Measurements from ENCODE around the gene RAB12.
"Not testable (repeated sequence)": the region's sequence is repeated elsewhere in the genome, so short reads cannot be mapped to it uniquely, and the experiment has no call there.

The RAB12 gene

DNA sequence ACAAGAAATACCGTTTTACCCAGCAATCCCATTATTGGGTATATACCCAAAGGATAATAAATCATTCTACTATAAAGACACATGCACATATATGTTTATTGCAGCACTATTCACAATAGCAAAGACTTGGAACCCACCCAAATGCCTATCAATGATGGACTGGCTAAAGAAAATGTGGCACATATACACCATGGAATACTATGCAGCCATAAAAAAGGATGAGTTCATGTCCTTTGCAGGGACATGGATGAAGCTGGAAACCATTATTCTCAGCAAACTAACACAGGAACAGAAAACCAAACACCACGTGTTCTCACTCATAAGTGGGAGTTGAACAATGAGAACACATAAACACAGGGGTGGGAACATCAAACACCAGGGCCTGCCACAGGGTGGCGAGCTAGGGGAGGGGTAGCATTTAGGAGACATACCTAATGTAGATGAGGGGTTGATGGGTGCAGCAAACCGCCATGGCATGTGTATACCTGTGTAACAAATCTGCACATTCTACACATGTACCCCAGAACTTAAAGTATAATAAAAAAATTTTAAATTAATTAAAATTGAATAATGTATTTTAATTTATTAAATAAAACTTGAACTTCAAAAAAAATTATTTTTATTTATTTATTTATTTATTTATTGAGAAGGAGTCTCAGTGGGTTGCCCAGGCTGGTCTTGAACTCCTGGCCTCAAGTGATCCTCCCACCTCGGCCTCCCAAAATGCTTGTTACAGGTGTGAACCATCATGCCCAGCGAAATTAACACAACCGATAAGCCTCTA, 42.4 kb downstream of the RAB12 start:
- not testable (repeated sequence) for DNase-seq

DNA sequence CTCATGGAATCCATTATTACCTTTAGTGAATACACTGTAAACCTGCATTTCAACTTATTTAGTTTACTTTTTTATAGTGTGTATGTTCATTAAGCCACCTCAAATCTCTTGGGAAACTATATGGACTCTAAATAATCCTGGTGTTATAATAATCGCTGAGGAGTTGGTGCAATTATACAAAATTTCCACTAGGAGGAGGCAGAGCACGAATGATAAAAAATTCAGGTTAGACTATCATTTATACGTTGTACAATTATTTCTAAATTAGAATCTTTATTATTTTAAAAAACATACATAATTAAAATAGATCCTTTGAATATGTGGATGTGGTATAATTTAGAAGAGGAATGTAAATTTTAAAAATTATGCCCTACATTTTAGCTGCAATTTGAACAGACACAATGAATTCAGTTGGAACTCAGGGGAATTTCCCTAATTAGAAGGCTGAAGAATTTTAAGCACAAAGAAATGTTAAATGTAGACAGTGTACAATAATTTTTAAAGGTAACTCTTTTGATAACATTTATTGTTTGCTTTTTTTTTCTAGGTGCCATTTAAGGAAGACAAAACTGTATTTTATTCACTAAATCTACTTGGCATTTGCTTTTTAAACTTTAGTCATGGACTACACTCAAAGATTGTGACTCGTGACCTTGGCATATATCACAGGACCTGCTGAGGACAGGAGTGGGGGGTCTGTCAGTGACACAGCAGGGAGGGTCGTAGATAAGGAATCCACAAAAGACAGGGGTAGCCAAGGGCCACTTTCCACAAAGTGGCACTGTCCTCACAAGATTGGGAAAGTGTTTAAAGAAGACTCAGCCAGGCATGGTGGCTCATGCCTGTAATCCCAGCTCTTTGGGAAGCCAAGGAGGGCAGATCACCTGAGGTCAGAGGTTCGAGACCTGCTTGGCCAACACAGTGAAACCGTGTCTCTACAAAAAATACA, 45.5 kb downstream of the RAB12 start:
- DNase-seq: no peak

DNA sequence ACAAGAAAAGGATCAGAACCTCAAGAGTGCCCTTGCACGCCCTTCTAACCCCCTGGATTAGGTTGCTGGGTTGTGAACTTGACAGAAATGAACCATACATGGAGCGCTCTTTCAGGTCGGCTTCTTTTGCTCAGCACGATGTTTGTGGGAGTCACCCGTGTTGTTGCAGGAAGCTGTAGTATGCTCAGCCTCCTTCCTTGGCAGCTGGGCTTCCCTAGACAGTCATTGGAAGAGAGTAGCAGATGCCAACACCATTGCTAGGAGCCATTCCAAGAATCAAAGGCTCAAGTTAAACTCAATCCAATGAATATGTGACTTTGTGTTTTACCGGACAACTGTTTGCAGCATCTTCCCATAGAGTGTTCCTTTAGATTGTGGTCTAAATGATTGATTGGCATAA, 47.0 kb downstream of the RAB12 start:
- no peak for DNase-seq

DNA sequence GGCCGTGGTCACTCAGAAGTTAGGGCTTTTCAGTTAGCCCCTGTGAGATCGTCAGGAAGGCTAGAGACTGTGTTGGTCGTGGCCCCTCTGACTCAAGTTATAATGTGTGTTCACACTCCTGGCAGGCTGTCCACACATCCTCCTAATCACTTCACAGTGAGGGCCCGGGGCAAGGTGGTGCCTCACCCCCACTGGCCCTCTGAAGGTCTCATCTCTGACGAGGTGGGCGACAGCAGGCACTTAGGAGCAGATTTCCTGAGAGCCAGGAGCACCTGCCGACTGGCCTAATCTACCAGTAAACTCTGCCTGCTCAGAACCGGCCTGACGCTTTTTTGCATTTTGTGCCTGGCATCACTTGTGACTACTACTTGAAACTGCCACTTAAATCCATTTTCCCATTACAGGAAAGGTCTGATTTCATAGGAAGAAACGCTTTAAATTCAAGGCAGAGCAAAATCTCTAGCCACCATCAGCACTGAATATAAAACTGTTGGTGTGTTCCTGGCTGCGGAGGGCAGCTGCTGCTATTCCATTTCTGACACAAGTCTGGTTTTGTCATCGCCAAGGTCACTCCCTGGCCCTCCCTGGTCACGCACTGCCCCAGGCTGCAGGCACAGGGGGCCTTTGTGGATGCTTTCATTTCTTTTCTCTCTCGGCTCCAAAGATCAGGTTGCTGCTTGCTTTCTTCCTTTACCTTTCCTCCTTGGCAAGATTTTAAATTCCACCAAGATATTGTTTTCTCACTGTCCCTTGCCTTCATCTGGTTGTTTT, 48.0 kb downstream of the RAB12 start:
- DNase-seq: no peak

DNA sequence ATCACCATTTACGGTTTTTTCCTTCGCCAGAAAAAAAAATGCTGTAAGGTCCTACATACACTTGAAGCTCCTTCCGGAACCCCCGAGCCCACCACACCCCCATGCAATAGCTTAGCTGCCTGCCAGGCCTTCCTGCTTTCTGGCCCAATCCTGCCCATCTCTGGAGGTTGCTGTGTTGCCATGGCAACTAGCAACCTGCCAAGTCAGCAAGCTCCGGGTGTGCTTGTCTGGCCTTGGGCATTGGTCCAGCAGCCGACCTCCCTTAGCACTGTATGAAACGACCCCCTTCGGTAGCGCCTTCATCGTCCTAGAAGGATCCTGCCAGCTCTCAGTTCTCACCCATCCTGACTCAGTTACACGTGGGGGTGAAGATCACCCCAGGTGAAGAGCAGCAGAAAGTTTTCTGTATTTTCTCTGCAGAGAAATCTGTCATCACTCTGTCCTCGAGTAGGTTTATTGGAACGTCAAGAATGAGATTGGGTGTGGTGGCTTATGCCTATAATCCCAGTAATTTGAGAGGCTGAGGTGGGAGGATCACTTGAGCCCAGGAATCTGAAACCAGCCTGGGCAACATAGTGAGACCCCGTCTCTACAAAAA, 48.7 kb downstream of the RAB12 start:
- DNase-seq: no peak

DNA sequence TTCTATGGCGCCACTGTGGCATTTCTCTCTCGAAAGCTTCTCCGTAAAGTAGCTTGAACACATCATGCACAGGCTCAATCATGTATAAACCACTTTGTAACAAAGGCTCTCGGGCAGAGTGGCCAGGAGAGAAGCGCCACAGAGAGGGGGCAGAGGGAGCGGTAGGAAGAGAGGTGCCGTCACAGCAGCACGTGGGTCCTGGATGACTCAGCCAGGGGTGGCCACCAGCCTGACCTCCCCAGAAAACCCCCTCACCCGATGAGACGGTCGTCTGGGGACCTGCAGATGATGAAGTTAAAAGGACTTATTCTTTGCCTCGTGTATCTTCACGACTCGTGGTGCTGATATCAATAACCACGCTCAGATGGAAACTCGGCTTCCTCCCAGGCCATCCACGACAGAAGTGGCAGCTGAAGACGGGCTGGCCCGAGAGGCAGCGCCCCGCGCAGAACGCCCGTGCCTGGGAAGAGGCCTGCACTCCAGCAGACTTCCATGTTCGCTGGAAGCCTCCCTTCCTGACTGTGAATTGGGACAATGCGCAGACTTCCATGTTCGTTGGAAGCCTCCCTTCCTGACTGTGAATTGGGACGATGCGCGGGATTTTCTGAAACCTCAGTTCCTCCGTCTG, 49.7 kb downstream of the RAB12 start:
- DNase-seq: no peak

DNA sequence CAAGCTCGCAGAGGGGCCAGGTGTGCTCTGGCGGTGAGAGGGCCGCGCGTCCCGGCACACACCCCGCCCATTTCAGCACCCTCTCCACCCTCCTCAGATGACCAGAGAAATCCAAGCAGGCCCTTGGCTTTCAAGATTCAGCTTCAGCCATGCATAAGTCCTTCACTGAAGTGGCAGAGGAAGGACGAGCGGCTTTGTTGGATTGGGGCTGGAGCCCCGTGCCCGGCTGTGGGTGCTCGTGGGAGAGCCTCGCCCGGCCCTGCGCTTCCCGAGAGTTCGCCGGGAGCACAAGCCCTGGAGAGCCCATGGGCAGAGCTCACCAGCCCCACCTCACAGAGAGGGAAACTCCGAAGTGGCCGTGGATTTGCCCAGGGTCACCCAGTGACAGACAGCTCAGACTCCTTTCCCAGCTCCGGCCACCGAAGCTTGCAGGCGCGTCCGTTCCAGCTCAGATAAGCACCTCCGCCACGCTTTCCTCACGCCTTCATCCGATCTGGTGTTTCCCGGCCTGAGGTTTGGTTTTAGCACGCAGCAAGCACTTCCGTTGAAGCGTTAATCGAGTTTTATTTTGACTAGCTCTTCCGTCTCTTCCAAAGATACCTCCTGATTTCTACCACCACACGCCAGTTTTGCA, 50.5 kb downstream of the RAB12 start:
- DNase-seq: no peak

DNA sequence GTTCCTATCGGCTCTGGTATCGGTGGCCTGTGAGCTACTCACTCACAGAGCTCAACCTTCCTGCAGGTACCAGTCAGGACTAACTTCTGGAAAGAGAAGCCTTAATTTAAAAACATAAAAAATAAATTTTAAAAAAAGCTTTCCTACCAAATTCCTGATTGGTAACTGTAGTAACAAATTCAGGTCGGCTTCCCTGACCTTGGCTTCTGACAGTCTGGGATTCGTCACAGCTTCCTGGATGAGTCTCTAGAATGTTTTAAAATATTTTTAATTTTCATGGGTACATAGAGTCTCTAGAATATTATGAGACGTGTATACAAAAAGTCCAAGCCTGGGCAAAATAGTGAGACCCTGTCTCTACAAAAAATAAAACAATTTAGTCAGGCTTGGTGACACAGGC, 51.1 kb downstream of the RAB12 start:
- DNase-seq: no peak

DNA sequence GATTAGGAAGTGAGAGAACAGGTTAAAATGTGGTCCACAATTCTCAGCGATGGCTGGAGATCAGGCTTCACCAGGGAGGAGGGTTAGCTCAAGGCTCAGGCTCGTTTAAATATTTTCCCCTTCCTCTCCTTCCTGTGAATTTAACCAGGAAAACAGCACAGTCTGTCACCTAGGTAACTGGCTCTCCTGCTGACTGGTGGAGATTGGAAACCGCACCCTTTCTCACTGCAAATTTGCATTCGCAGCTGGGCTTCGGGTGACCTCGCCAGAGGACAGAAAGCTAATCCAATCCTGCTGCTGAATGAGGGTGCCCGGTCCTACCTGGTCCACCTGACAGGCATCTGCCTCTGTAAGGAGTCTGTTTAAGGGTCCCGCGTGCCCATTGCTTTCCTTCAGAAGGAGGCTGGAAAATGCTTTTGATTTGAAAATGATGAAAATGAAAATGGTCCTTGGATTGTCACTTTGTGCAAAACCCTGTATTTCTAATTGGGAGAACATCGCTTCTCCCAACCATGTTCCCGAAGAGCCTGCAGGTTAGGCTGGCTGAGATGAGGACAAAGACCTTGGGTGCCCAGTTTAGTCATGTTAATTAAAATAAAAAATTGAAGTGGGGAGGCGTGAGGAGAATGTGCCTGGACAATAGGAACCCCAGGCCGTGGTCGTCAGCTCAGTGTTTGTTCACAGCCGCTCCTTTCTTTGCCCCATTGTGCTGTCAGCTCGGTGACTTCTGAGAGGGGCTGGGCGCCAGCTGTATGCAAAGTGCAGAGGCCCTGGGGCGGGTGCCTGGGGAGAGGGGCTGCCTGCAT, 52.7 kb downstream of the RAB12 start:
- DNase-seq: peak; percentile 98

DNA sequence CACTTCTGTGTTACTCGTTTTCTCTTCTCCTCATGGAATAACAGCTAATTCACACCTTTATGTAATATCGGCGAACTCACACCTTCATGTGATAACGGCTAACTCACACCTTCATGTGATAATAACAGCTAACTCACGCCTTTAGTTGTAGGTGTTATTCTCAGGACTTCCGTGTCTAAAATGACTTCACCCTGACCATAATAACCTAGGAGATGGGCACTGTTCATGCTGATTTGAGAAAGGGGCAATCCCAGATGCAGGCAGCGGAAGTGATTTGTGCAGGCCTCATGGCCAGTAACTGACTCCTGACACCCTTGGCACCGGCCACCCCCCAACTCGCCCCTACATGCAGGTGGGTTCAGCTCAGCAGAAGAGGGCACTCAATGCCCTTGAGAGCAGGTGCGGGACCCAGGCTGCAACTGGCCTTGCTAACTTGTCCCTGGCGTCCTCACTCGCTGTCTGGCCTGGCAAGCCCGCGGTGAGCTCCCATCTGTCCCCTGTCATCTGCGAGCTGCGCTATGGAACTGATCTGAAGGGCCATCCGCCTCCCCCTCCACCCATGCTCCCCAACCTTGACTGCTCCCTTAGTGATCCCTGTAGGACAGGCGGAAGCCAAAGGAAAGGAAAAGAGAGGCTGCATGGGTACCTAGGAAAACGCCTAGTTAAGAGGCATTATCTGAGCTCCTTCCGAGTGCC, 53.5 kb downstream of the RAB12 start:
- no peak for DNase-seq

DNA sequence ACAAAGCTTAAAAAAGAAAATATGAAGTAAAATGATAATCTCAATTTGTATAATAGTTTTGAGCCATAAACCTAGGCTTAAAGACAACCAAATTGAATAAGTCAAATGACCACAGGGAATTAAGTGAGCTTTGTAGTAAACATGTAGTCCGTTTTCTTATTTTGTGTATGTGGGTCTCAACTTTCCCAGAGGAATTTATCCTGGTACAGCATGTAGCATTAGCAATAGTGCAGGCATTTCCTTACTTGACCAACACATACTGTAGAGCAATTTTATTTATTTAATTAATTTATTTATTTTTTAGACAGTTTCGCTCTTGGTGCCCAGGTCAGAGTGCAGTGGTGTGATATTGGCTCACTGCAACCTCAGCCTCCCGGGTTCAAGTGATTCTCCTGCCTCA, 58.6 kb downstream of the RAB12 start:
- no peak for DNase-seq

DNA sequence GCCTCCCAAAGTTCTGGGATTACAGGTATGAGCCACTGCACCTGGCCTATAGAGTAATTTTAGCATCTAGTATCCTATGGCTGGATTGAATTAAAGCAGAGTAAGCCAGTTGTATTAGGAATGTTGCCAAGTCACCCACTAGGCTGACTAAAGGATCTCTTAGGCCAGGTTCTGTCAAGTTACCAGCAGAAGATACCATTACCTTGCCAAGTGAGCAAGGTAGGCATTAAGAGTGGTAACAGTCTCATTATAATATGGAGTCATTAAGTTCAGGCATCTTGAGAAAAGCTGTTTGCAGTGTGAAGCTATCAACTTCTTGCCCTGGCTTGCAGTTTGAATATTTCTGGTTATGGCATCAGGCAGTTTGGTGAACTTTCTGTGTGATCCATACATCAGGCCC, 59.1 kb downstream of the RAB12 start:
- no peak for DNase-seq

DNA sequence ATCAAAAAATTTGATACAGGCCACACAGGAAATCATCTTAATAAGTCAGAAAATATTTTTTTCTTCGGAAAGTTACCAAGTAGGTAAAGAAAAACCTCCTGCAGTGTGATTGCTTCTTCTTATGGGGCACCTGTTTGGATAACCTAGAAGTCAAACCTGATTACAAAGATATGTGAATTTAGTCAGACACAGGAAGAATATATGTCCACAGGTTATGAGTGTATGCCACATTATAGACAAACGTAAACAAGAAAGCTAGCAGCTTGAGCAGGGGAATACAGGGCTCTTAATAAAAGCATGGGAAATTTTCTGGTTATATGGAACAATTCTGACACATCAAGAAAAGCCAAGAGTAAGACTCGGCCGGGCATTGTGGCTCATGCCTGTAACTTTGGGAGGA, 60.3 kb downstream of the RAB12 start:
- DNase-seq: no peak

DNA sequence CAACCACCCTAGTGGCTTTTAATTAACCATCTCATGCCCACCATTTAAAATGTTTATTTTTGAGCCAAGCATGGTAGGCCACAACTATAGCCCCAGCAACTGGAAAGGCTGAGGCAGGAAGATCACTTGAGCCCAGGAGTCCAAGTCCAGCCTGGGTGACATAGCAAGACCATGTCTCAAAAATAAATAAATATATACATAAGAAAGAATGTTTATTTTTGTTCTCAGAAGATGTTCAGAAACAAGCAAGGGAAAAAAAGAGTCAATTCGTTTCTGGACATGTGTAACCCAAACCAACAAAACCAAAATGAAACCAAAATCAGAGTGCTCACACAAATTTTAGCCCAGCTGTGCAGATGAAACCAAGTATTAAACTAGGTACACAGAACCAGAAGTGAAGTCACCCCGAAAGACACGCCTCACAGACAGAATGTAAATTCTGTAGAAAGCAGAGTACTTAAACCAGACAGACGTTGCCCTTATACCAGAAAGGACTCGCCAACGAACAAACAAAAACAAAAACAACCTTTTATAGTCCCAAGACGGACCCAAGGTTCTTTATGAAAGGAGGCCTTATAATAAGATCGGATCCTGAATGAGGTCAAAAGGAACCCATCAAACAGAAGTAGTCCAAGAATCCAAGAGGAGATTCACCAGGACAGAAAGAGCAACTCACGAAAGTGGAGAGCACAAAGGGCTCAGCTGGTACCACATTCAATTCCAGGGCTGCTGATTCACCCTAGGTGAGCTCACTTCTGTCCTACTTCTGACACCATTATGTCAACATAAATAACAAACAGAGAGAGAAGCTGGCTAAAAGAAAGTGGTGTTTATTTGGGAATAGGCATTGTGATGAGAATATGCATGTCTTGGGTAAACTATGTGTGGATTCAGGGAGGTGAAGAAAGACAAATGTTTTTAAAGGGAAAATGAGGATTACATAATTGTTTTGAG, 64.3 kb downstream of the RAB12 start:
- no peak for DNase-seq

DNA sequence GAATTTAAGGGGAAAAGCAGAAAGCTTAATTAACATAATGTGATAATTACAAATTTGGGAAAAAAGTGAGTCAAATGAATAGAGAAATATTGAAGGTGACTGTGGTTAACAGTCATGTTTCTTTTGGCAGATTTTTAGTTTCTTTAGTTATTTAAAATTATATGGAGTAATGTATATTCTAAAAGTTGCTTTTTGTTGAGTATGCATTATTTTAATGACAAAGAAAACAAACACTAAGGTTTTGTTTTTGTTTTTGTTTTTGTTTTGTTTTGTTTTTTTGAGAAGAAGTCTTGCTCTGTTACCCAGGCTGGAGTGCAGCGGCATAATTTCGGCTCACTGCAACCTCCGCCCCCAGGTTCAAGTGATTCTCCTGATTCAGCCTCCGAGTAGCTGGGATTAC, 65.8 kb downstream of the RAB12 start:
- DNase-seq: no peak

DNA sequence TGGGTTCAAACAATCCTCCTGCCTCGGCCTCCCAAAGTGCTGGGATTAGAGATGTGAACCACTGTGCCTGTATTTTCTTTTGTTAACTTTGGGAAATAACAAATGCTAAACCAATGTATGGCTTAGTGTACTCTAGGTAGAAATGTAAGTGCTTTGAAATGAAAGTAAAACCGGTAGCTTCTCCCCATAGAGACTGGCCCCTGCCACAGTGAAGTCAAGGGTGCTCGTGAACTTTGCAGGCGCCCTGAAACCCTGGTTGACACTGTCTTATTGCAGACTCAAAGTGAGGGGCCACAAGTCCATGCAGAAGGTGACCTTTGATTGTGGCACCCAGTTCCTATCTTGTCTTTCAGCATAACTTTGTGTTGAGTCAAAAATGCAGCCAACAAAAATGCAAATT, 72.0 kb downstream of the RAB12 start:
- DNase-seq: no peak

DNA sequence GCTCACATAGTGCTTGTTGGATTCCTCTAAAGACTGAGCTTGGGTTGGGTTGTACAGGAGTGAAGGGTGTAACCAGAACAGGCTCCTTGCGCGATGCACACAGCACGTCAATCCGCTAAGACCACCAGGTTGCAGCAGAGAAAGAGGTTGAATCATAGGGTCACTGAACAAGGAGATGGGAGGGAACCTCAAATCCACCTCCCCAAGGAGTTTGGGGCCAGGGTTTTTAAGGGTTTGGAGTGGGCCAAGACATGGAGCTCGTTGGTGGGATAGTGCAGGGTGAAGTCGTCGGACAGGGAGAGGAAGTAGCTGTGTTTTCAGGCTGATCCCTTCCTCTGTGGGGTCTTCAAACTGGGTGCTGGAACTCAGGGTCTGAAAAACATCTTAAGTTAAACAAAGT, 75.3 kb downstream of the RAB12 start:
- no peak for DNase-seq

DNA sequence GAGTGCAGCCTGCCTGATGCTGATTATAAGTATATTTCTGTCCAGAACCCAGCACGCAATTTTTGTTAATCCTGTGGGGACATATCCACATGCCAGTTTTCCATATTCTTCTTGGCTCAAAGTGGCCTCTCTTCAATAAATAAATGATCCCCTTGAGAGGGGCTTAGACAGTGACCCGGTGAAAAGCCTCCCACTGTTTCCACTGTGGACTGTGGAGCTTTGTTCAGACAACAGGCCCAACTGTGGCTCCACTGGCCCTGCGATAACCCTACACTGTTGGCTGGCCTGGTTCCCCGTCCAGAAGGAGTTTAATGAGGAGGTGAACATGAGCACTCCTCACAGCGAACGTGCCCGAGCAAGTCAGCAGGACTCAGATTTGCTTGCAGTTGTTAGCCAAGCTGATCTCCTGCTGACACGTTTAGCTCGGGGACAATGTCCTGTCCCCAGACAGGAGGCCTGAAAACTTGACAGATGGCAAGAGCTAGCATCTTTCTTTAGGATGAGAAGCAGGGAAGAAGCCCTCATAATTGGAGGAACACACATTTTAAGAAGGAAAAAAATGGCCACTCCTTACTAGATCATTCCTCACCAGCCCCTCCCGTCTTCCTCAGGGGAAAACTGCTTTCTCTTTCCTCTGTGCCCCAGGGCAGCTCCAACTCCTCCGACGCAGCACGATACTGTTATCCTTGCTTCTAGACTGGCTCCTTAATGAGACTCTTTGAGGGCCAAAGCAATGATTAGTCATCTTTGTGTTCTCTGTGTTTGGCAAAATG, 76.1 kb downstream of the RAB12 start:
- DNase-seq: no peak

DNA sequence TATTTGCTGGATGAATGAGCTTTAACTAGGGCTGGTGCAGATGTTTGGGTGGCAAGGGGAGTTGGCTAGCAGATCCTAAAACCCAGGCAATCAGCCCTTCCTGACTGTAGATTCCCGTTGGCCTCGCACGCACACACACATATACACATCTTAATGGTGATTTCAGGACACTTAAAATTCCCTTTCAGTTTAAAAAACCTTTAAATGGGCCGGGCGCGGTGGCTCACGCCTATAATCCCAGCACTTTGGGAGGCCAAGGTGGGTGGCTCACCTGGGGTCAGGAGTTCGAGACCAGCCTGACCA, 76.6 kb downstream of the RAB12 start:
- DNase-seq: no peak
